ENCODE measurements around the gene CHRND. TPM values are rescaled to one million over a fixed set of nuclear protein-coding genes. Genes with fewer than 3 reads are reported as not detected.
"Not testable (repeated sequence)": the region's sequence is repeated elsewhere in the genome, so short reads cannot be mapped to it uniquely, and the experiment has no call there.

The CHRND gene
- total RNA-seq, 1 experiment from 2014 or later = not detected

DNA sequence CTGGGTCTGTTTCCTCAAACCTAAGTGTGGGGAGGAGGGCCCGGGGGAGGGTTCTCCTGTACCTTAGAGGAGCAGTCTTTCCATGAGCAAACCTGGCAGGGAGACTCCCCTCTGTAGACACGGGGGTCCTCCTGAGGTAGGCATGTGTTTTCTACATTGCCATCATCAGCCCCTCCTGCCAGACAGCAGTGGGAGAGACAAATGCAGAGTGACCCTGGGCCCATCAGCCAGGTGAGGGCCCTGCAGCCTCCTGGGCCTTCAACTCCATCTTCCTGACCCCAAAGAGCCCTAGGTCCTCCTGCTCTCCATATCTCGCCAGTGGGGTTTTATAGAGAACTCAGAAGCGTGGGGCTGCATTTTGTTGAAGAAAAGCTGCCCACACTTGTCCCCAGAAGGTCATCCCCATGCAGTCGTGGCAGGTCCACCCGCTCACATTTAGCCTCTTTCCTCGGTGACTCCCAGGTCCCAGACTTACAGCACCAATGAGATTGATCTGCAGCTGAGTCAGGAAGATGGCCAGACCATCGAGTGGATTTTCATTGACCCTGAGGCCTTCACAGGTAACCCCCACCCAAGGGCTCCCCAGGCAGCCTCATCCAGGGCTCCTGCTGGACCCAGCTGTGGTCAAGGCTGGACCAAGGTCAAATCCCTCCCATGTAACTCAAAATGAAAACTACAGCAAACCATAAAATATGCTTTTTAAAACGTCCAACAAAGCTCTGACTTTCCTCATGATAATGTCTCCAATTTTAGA, 16.2 kb downstream of the CHRND start:
- DNase-seq (ENCODE audit: low read depth) = no peak

DNA sequence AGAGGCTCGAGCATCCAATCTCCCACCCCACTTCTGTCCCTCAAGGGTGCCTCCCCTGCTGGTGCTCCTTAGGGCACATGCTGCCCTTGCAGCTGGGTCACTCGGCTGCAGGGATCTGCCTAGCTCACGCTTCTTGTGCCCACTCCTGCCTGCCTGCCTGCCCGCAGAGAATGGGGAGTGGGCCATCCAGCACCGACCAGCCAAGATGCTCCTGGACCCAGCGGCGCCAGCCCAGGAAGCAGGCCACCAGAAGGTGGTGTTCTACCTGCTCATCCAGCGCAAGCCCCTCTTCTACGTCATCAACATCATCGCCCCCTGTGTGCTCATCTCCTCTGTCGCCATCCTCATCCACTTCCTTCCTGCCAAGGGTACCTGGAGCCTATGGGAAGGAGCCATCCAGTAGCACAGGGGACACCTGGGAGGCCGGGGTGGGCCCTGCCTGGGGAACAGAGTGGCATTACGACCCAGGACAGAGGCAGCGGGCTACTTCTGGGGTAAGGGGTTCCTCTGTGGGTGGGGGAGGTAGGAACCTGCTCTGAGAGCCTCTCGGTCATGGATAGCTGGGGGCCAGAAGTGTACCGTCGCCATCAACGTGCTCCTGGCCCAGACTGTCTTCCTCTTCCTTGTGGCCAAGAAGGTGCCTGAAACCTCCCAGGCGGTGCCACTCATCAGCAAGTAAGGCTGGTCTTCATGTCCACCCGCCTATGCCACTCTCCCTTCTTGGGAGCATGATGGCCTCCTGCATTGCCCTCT, 16.9 kb downstream of the CHRND start:
- DNase-seq (ENCODE audit: low read depth) = no peak

DNA sequence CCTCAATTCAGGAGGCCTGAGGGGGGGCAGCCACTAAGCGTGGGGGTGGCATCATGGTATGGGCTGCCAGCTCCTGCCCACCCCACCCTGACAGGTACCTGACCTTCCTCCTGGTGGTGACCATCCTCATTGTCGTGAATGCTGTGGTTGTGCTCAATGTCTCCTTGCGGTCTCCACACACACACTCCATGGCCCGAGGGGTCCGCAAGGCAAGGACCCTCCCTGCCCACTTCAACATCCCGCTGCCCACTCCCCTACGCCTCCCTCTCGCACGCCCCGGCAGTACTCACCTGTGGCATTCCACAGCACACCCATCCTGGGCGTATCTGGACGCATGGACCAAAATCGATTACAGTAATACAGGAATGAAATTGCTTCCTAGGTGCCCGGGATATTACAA, 17.5 kb downstream of the CHRND start:
- DNase-seq (ENCODE audit: low read depth) = no peak

DNA sequence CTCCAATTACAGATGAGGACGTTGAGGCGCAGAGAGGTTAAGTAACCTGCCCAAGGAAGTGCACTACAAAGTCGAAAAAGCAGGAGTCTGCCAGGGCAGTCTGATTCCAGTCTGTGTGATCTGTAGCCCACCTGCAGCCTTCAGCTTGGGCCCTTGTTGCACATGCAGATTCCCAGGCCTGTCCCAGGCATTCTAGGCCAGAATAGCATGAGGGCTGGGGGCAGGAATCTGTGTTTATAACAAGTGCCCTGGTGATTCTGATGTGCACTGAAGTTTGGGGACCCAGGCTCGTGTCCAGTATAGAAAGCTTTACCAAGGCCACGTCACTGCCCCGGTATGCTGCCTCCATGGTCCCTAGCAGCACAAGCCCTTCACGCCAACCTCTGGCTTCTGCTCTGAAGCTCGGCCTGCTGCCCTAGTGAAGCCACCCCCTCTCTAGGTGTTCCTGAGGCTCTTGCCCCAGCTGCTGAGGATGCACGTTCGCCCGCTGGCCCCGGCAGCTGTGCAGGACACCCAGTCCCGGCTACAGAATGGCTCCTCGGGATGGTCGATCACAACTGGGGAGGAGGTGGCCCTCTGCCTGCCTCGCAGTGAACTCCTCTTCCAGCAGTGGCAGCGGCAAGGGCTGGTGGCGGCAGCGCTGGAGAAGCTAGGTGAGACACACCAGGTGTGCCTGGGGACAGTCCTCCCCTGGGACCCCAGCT, 18.1 kb downstream of the CHRND start:
- DNase-seq (ENCODE audit: low read depth) = no peak

DNA sequence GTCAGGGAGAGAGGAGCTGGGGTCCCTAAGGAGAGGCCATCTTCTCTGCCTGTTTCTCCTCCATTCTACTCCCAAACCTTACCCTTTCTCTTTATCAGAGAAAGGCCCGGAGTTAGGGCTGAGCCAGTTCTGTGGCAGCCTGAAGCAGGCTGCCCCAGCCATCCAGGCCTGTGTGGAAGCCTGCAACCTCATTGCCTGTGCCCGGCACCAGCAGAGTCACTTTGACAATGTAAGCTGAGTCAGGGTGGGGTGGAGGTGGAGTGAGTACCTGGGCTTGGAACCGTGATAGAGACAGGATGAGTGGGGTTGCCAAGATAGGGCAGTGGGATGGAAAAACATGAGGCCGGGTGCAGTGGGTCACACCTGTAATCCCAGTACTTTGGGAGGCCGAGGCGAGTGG, 18.7 kb downstream of the CHRND start:
- DNase-seq (ENCODE audit: low read depth) = no peak

DNA sequence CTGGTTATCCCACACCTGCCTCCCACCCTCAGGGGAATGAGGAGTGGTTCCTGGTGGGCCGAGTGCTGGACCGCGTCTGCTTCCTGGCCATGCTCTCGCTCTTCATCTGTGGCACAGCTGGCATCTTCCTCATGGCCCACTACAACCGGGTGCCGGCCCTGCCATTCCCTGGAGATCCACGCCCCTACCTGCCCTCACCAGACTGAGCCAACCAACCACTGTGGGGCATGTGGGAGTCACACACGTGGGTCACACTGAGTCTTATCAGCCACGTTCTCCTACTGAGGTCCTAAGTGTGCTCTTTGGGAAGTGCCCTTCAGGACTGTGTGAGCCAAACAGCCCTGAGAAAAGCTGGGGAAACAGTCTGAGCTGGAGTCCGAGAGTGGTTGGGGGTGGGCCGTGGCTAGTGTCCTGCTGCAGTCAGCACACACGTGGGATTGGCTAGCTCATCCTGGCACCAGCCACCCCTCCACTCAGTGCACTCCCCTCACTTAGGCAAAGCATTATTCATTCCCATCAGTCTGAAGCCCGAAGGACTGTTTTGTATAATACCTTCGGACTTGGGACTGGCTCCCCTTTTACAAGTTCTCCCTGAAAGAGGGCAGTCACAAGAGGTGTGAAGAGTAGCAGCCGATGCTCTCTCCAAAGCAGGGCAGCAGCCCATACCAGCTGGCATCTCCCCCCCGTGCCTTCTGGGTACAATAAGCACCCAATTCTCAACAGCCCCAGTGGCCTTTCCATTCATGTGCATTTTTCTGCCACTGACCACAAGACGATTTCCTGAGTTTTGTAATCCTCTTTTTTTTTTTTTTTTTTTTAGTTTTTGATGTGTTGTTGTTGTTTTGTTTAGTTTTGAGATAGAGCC, 19.8 kb downstream of the CHRND start:
- DNase-seq (ENCODE audit: low read depth) = no peak

DNA sequence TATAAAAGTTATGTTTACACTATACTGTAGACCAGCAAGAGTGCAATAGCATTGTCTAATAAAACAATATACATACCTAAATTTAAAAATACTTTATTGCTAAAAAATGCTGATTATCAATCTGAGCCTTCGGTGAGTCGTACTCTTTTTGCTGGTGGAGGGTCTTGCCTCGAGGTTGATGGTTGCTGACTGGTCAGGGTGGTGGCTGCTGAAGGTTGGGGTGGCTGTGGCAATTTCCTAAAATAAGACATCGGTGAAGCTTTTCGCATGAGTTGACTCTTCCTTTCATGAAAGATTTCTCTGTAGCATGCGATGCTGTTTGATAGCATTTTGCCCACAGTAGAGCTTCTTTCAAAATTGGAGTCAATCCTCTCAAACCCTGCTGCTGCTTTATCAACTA, 22.0 kb downstream of the CHRND start:
- DNase-seq (ENCODE audit: low read depth) = no peak

DNA sequence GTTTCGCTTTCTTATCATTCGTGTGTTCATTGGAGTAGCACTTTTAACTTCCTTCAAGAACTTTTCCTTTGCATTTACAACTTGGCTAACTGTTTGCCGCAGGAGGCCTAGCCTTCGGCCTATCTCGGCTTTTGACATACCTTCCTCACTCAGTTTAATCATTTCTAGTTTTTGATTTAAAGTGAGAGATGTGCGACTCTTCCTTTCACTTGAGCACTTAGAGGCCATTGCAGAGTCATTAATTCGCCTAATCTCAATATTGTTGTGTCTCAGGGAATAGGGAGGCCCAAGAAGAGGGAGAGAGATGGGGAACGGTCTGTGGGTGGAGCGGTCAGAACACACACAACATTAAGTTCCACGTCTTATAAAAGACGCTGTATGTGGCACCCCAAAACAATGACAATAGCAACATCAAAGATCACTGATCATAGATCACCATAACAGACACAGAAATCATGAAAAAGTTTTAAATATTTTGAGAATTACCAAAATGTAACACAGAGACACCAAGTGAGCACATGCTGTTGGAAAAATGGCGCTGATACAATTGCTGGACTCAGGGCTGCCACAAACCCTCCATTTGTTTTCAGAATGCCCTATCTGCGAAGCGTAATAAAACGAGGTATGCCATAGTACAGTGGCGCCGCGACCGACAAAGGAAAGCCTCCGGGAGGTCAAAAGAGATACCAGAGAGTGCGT, 23.8 kb downstream of the CHRND start:
- DNase-seq (ENCODE audit: low read depth) = no peak

DNA sequence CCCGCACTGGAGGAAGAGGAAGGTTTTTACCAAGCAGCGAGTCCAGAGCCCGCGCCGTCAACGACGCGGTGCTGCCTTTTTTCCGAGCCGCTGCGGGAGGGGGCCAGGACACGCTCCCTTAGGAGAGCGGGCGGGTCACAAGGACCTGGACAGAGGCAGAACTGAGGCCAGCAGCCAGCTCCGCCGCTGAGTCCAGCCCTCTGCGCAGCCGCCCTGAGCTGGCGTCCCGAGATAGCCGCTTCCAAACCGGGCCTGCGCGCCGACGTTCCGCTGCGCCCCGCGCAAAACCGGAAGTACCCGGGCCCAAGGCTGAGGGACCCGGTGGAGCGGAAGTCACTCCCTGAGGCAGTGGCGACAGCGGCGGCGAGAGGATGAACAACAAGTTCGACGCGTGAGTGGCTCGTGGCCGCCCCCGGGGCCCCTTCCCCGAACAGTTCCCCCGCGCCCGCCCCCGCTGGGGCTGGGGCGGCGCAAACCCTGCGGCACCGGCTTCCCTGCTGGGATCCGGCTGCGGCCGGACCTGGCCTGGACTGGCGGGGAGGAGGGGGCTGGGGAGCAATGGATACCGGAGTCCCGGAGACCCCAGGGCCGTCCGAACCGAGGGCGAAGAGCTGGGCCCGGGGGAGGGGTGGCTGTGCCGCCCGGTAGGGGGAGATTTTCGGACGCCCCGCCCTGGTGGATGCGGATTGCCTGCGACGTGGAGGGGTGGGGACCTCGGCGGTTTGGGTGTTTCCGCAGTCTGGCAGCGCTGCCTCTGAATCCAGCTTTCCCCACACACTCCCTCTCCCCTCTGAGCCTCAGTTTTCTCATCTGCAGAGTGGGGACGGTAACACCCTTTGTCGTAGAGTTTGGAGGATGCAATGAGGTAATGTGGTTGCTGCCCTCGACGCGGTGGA, 24.6 kb downstream of the CHRND start, which contains the start of the genes EIF4E2 and TIGD1:
TSS of gene EIF4E2 (plus strand) at position 336 of the 896 bp plus-strand sequence. CDS start at position 372, 36 bp downstream.
TSS of gene TIGD1 (minus strand) at position 204 of the 896 bp plus-strand sequence. CDS start 675 bp downstream, outside the sequence.
- peak; percentile 94 for DNase-seq (ENCODE audit: low read depth)

DNA sequence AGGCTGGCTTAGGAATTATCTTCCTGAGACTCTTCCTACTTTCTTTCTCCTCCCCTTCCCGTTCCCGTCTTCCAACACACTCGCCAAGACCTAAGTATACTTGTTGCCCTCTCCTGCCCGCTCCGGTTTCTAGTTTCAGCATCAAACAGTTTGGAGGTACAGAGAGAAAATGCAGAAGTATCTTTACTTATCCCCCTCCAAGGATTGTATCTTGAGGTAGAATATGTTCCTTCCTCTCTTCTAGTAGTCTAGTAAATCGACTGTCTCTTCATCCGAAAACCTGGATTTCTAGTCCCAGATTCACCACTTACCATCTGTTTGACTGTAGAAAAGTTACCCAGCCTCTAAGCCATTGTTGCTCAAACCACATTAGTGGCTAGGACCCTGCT, 25.3 kb downstream of the CHRND start:
- DNase-seq (ENCODE audit: low read depth) = no peak

DNA sequence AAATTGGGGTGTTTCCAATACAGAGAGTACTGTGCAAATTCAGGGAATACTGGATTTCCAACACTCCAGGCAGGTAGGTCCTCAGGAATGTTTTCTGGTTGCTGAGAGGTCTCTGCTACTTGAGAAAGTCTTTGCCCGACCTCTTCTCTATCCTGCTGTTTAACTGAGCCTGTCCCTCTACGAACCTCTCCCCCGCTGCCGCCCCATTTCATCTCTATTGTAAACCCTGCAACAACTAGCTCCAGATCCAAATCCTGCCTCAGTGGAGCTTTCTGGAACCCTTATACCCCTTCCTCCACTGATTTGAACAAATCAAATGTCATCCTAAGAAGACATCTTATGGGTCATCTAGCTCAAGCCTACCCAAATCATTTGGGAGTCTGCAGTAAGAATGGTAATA, 25.8 kb downstream of the CHRND start:
- no peak for DNase-seq (ENCODE audit: low read depth)

DNA sequence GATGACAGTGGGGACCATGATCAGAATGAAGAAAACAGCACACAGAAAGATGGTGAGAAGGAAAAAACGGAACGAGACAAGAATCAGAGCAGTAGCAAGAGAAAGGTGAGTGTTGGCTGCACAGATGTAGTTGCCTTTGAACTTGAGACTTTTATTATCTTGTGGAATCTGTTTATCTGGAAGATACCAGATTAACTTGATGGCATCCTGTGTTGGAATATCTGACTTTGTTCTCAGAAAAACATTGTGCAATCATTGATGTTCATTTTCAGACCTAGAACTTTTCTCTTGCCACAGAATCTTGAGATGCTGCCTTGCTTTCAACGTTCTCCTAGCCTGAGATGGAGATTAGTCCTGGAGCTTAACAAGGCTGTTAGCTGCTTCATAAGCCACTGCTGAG, 30.5 kb downstream of the CHRND start:
- no peak for DNase-seq (ENCODE audit: low read depth)

DNA sequence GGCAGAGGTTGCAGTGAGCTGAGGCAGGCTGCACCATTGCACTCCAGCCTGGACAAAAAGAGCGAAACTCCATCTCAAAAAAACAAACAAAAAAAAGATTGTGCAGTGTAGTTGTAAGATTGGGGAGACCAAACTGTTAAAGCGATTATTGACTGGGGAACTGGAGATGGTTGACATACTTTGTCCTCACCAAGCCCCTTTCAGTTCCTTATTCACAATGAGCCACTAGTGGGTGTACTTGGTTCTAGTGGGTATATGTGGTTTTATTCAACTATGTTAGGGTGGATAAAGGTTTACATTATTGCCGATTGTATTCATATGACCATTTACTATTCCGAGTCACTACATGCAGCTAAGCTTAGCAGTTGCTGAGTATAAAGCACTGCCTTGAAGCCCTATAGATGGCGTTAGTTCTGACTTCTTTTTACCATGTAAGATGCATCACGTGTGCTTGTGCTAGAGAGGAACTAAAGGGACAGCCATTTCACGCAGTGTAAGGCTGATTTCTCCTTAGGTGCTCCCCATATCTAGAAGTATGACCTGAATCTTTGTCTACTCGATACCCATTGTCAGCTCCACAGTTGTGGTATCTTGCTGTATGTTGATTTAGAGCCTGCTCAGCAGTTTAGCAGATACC, 36.7 kb downstream of the CHRND start:
- DNase-seq (ENCODE audit: low read depth) = no peak

DNA sequence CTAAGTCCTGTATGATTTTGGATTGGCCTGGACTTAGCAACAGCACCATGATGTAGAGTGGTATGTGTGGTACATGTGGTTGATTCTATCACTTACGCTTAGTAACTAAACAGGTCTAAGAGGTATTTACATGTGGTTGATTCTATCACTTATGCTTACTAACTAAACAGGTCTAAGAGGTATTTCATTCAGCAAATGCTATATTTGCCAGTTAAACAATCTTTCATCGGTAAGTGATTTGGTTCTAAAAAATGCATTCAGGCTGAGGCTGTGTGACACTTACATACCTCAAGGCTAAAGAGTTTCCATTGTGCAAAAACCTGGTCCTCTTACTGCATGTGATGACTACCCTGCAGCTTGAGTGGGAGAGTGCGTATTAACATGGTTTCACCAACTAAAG, 37.6 kb downstream of the CHRND start:
- no peak for DNase-seq (ENCODE audit: low read depth)

DNA sequence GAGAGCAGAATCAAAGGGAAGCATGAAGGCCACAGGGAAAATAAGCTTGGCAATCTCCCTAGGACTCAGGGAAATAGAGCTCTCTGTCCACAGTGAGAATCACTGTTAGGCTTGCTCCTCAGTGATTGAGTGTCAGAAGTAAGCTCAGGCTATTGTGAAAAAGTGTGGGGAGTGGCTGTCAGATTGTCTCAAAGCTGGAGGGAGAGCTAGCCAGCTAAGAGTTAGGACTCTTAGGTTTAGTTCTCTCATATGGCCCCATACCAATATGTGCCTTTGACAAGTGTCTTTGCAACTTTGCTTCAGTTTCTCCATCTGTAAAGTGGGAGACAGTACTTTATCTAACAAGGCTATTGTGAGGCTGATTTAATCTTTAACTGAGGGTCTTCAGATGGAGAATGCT, 41.8 kb downstream of the CHRND start:
- peak; percentile 11 for DNase-seq (ENCODE audit: low read depth)

DNA sequence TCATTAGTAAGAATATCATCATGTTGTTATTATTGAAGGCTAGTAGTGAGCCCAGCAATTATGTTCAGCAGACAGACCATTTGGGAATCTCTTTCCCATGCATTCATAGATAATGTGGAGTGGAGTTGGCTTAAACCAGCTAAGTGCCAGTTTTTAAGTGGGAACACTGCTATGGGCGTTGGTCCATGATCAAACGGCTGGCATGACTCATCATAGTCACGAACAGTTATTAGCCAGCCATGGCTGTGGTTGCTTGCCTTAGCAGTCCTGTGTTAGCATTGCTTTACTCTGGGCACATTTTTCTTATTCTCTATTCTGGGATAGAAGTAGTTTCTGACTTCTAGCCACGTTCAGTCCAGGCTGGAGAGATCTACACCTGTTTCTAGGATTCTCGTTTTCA, 42.2 kb downstream of the CHRND start:
- DNase-seq (ENCODE audit: low read depth) = peak; percentile 90

DNA sequence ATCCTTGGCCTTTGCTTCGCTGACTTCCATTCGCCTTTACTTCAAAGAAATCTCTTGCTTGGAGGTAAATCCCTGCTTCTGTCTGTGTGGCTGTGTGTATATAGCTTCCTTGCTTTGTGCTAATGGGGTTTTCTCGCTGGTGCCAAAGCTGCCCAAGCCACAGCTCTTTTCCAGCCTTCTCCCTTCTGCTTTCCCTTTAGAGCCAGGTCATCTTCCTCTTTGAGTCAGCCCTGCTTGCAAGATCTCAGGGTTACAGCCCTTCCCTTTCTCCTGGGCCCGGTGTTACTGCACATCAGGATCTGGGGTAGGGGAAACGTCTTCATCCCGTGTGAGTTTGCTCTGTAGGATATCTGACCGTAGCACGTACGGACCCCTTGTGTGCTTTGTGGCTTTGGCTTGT, 43.6 kb downstream of the CHRND start:
- no peak for DNase-seq (ENCODE audit: low read depth)

DNA sequence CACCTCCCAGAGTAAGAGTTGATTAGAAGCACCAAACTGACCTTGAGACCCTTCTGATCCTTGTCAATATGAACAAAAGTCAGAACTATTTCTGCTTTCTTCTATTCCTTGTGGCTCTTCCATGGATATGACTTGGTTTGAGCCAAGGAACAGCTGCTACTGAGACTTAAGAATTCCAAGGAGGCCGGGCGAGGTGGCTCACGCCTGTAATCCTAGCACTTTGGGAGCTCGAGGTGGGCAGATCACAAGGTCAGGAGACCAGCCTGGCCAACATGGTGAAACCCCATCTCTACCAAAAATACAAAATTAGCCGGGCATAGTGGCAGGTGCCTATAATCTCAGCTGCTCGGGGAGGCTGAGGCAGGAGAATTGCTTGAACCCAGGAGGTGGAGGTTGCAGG, 44.5 kb downstream of the CHRND start:
- DNase-seq (ENCODE audit: low read depth) = not testable (repeated sequence)

DNA sequence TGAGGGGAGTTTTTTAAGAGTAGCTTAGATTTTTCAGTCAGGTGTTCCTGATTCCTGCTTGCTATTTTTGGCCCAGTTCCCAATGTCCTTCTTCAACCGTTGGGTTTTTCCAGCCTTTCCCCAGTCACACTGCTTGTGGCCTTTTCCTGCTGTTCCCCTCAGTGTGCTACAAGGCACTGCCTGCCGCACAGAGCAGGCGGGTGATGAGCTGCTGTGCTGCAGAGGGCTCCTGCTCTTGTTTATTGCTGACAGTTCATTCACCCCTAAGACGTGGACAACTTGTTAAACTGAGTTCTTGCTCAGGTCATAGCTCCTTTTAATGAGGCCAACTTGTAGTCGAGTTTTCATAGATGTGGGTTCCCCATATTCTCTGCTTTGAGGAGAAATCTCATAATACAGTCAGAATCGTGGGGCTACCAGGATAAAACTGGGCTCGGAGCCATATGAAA, 45.1 kb downstream of the CHRND start:
- peak; percentile 48 for DNase-seq (ENCODE audit: low read depth)

Data from Daoy (cell line).